Measurements from ENCODE around the gene FMNL1.
A peak's percentile ranks its signal among the peaks of the same experiment; 100 is the strongest.

FMNL1 gene

GRCh38 chr17:45284176-45285140 lies 62.8 kb downstream of the FMNL1 start:
- DNase-seq, result peak; percentile 55 to 57

DNA sequence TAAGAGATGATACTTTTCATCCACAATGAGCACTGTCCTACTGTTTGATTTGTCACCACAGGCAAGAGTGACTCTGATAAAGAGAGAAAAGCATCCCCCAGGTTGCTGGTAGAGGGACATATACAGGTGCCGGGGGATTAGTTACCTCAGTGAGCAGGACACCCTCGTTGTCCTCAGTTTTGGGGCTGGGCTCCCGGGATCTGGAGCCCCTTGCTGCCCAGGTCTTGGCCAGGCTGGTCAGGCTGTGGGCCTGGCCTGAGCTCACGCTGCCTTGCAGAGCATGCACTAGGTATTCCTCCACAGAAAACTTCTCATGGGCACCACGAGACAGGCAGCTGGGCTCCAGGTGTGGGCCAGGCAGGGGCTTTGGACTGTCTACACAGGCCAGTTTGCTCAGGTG lies 64.6 kb downstream of the FMNL1 start:
- DNase-seq, result no peak

- DNase-seq, result no peak
Observed at GRCh38 chr17:45287526-45288500, 66.1 kb downstream of the FMNL1 start.

DNA sequence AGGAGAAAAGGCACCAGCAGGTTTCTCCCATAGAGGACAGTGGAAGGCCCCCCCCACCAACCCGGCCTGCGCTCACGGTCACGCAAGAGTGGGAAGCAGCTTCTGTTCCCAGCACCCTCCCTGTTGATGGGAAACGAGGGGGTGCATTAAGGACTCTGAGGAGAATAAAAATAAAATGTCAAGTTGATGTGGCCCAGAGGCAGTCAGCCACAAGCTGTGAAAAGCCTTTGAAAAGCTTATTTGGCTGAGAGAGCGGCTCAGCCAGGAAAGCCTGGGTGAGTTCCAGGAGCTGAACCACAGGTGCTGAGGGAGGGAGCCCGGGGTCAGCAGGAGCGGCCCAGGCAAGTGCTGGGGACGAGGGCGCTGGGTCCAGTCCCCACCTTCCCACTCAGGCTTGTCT lies 67.1 kb downstream of the FMNL1 start:
- no peak for DNase-seq

DNA sequence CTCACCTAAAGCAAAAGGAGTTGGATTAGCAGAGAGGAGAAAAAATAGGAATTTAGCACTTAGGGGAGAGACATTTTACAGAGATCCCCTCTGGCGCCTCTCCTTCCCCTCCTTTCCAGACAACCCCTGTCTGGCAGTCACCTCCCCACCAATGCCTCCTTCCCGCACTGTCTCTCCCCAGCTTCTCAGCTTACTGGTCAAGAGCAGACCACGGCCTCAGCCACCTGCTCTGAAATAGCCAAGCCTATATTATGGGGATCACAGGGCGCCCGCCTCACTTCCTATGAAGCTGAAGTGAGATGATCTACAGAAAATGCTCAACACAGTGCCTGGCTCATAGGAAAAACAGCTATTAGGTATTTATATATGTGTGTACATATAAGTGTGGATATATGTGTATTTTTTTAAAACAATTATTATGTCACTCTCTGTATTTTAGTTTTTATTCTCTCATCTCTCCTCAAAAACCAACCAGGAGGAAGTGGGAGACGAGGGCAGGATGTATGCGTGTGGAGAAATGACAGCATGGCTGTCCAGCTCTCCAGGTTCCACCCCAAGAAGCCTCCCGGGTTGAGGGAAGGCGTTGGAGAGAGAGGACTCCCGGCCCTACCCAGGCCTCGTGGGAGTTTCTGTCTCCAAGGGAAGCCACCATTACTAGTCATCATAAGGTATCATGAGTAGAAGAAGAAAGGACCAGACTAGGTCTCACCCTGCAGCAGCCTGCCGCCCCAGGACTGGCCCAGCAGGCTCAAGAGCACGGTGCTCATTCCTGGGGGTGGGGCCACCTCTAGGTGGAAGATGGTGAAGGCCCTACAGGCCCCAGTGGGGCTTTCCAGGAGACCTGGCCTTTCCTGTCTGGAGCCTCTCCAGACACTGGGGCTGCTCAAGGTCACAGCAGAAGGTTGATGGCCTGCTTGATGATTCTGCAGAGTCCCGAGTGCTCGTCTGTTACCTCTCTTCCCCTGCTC lies 67.9 kb downstream of the FMNL1 start:
- DNase-seq, result no peak

DNA sequence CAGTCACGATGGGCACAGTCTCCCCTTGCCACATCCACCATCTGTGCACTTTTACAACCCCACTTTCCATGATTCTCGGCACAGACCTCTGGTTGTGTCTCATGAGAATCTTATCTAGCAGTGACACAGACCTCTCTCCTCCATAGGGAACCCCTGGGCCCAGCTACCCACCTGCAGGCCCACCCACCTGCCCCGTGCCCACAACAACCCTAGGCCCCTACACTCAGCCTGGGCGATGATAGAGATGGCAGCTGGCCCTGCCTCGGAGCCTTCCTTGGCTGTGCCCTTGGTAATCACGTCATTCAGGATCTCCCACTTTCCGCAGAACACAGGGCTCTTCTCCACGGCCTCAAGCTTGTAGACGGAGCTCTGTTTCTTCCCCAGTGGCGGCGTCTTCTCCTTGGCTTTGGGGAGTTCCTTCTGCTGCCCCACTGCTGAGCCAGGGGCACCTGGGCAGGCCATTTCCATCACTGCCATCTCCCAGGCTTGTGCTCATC lies 68.6 kb downstream of the FMNL1 start:
- DNase-seq, result no peak

GRCh38 chr17:45291171-45291805 lies 69.6 kb downstream of the FMNL1 start:
- no peak for DNase-seq

- DNase-seq, result no peak
Observed at GRCh38 chr17:45292696-45293412, 71.2 kb downstream of the FMNL1 start.

GRCh38 chr17:45293413-45294211 lies 71.9 kb downstream of the FMNL1 start:
- peak in 1 of 2 experiments; percentile 39 for DNase-seq

- DNase-seq, result no peak
Observed at GRCh38 chr17:45294506-45294905, 72.8 kb downstream of the FMNL1 start.

GRCh38 chr17:45296003-45296832 lies 74.5 kb downstream of the FMNL1 start:
- DNase-seq, result peak in 1 of 2 experiments; percentile 32

- DNase-seq, result no peak
Observed at GRCh38 chr17:45296833-45297124, 75.1 kb downstream of the FMNL1 start.
